ENCODE results near the gene GATAD2B.
A peak's percentile ranks its signal among the peaks of the same experiment; 100 is the strongest.

Gene GATAD2B

GRCh38 chr1:153922972-153923925, at the start of gene GATAD2B:
TSS of gene GATAD2B (minus strand) at chr1:153922972. CDS start at chr1:153828347, 94,625 bp downstream.
- in situ Hi-C loops (cut with MboI; ENCODE audit: low sequenced_read_pairs): no loop called here
- Histone ChIP-seq H3K9me3 (no peaks in the 10 kb centered on the region), H3K27me3 (ENCODE audit: low read depth) (no peaks in the 10 kb centered on the region), H3K36me3 (replicated peaks) (peaks cover 6% of the 10 kb centered on the region; the same call in 1 of the 2 replicates), H3K4me1 (peaks cover 21% of the 10 kb centered on the region), H3K4me3 (peak within 1 kb of the TSS; percentile 62)
- peak; percentile 100 for DNase-seq (ENCODE audit: low spot score in 2 of 2)

GRCh38 chr1:153970346-153970745, 47.6 kb upstream of the GATAD2B start:
- Histone ChIP-seq H3K4me3 (no peak overlapping the region), H3K27me3 (ENCODE audit: low read depth) (no peaks in the 10 kb centered on the region), H3K36me3 (replicated peaks) (peaks cover 25% of the 10 kb centered on the region), H3K9me3 (no peaks in the 10 kb centered on the region), H3K4me1 (peaks cover 9% of the 10 kb centered on the region)
- in situ Hi-C loops (cut with MboI; ENCODE audit: low sequenced_read_pairs): no loop called here
- DNase-seq (ENCODE audit: low spot score in 2 of 2): no peak

- H3K4me3 ChIP-seq: peak overlapping the region; percentile 44; the same call in 1 of the 2 replicates
- peaks cover 18% of the 10 kb centered on the region for H3K4me1 ChIP-seq
- H3K9me3 ChIP-seq: no peaks in the 10 kb centered on the region
- H3K36me3 ChIP-seq (replicated peaks): peaks cover 11% of the 10 kb centered on the region
- no peaks in the 10 kb centered on the region for H3K27me3 ChIP-seq (ENCODE audit: low read depth)
- no peak for DNase-seq (ENCODE audit: low spot score in 2 of 2)
- in situ Hi-C loops (cut with MboI; ENCODE audit: low sequenced_read_pairs): no loop called here
These were observed 46.2 kb upstream of the GATAD2B start for GRCh38 chr1:153968972-153969371.

- Histone ChIP-seq H3K36me3 (replicated peaks) (peaks cover 5% of the 10 kb centered on the region), H3K9me3 (no peaks in the 10 kb centered on the region), H3K27me3 (ENCODE audit: low read depth) (no peaks in the 10 kb centered on the region), H3K4me3 (peak overlapping the region; percentile 44), H3K4me1 (peaks cover 18% of the 10 kb centered on the region)
- in situ Hi-C loops (cut with MboI; ENCODE audit: low sequenced_read_pairs): no loop called here
- peak in 1 of 2 experiments; percentile 25 for DNase-seq (ENCODE audit: low spot score in 2 of 2)
These were observed 45.6 kb upstream of the GATAD2B start for GRCh38 chr1:153968408-153968807.

GRCh38 chr1:153968000-153968363, 45.2 kb upstream of the GATAD2B start:
- DNase-seq (ENCODE audit: low spot score in 2 of 2): peak in 1 of 2 experiments; percentile 66
- peaks cover under 1% of the 10 kb centered on the region; the same call in 1 of the 2 replicates for H3K36me3 ChIP-seq (replicated peaks)
- in situ Hi-C loops (cut with MboI; ENCODE audit: low sequenced_read_pairs): no loop called here
- H3K4me1 ChIP-seq: peaks cover 18% of the 10 kb centered on the region
- H3K27me3 ChIP-seq (ENCODE audit: low read depth): no peaks in the 10 kb centered on the region
- H3K4me3 ChIP-seq: peak overlapping the region; percentile 44
- H3K9me3 ChIP-seq: no peaks in the 10 kb centered on the region

- DNase-seq (ENCODE audit: low spot score in 2 of 2): peak; percentile 96 to 97
- peaks cover 18% of the 10 kb centered on the region for H3K4me1 ChIP-seq
- in situ Hi-C loops (cut with MboI; ENCODE audit: low sequenced_read_pairs): no loop called here
These were observed 44.6 kb upstream of the GATAD2B start, which contains the start of gene CREB3L4 for GRCh38 chr1:153967107-153967999. TSS of gene CREB3L4 (plus strand) at chr1:153967902. CDS start at chr1:153968526, 624 bp downstream.

GRCh38 chr1:153963850-153964331, 41.1 kb upstream of the GATAD2B start:
- Histone ChIP-seq H3K9me3 (no peaks in the 10 kb centered on the region), H3K4me1 (peaks cover 31% of the 10 kb centered on the region), H3K36me3 (replicated peaks) (peaks cover 30% of the 10 kb centered on the region), H3K27me3 (ENCODE audit: low read depth) (no peaks in the 10 kb centered on the region), H3K4me3 (peak overlapping the region; percentile 61)
- in situ Hi-C loops (cut with MboI; ENCODE audit: low sequenced_read_pairs): no loop called here
- peak; percentile 63 to 81 for DNase-seq (ENCODE audit: low spot score in 2 of 2)

More at GRCh38 chr1:153967107-153967999, 44.6 kb upstream of the GATAD2B start, which contains the start of gene CREB3L4:
- H3K9me3 ChIP-seq: no peaks in the 10 kb centered on the region
- H3K27me3 ChIP-seq (ENCODE audit: low read depth): no peaks in the 10 kb centered on the region
- H3K4me3 ChIP-seq: peak within 1 kb of the TSS; percentile 44
- H3K36me3 ChIP-seq (replicated peaks): no peaks in the 10 kb centered on the region; the same call in 1 of the 2 replicates

- peak; percentile 95 to 100 for DNase-seq (ENCODE audit: low spot score in 2 of 2)
- in situ Hi-C loops (cut with MboI; ENCODE audit: low sequenced_read_pairs): no loop called here
These were observed 40.5 kb upstream of the GATAD2B start, which contains the start of gene SLC39A1 for GRCh38 chr1:153963030-153963849. TSS of gene SLC39A1 (minus strand) at chr1:153963537. CDS start at chr1:153962715, 822 bp downstream.

GRCh38 chr1:153962088-153963029, 39.6 kb upstream of the GATAD2B start:
- peak in 1 of 2 experiments; percentile 38 for DNase-seq (ENCODE audit: low spot score in 2 of 2)
- H3K4me1 ChIP-seq: peaks cover 33% of the 10 kb centered on the region

More at GRCh38 chr1:153963030-153963849, 40.5 kb upstream of the GATAD2B start, which contains the start of gene SLC39A1:
- Histone ChIP-seq H3K9me3 (no peaks in the 10 kb centered on the region), H3K27me3 (ENCODE audit: low read depth) (no peaks in the 10 kb centered on the region), H3K36me3 (replicated peaks) (peaks cover 30% of the 10 kb centered on the region), H3K4me3 (peak within 1 kb of the TSS; percentile 61), H3K4me1 (peaks cover 33% of the 10 kb centered on the region)

GRCh38 chr1:153961421-153961820, 38.6 kb upstream of the GATAD2B start:
- DNase-seq (ENCODE audit: low spot score in 2 of 2): no peak
- no peaks in the 10 kb centered on the region for H3K9me3 ChIP-seq
- H3K4me1 ChIP-seq: peaks cover 34% of the 10 kb centered on the region
- H3K27me3 ChIP-seq (ENCODE audit: low read depth): no peaks in the 10 kb centered on the region
- in situ Hi-C loops (cut with MboI; ENCODE audit: low sequenced_read_pairs): no loop called here
- peak overlapping the region; percentile 61 for H3K4me3 ChIP-seq
- peaks cover 30% of the 10 kb centered on the region for H3K36me3 ChIP-seq (replicated peaks)

More at GRCh38 chr1:153962088-153963029, 39.6 kb upstream of the GATAD2B start:
- peak overlapping the region; percentile 61 for H3K4me3 ChIP-seq
- no peaks in the 10 kb centered on the region for H3K9me3 ChIP-seq
- no peaks in the 10 kb centered on the region for H3K27me3 ChIP-seq (ENCODE audit: low read depth)
- peaks cover 30% of the 10 kb centered on the region for H3K36me3 ChIP-seq (replicated peaks)
- in situ Hi-C loops (cut with MboI; ENCODE audit: low sequenced_read_pairs): no loop called here

GRCh38 chr1:153960206-153960605, 37.4 kb upstream of the GATAD2B start:
- peaks cover 29% of the 10 kb centered on the region for H3K4me1 ChIP-seq
- no peak for DNase-seq (ENCODE audit: low spot score in 2 of 2)
- peaks cover 30% of the 10 kb centered on the region for H3K36me3 ChIP-seq (replicated peaks)
- no peaks in the 10 kb centered on the region for H3K27me3 ChIP-seq (ENCODE audit: low read depth)
- no peak overlapping the region for H3K4me3 ChIP-seq
- in situ Hi-C loops (cut with MboI; ENCODE audit: low sequenced_read_pairs): no loop called here
- H3K9me3 ChIP-seq: no peaks in the 10 kb centered on the region

Measured in HAP-1 (cell line).